HPDE6-E6E7 (cell line): Measurements from ENCODE around the gene SLC12A4.

Source experiments
- DNase-seq: peaks from one replicate; pipeline ENCODE4 v3.0.0; 2011; ENCODE audit warnings: missing footprints; ENCODE audit errors: extremely low spot score

Gene SLC12A4

GRCh38 chr16:67963292-67963661 is 5.2 kb downstream of the SLC12A4 start:
- DNase-seq, result no peak

- no peak for DNase-seq
Observed at GRCh38 chr16:67962135-67962534, 6.3 kb downstream of the SLC12A4 start.

- DNase-seq, result peak; percentile 100
Observed at GRCh38 chr16:67961551-67961957, 6.9 kb downstream of the SLC12A4 start.

GRCh38 chr16:67959536-67960329 is 8.7 kb downstream of the SLC12A4 start:
- no peak for DNase-seq

GRCh38 chr16:67957622-67958021 is 10.8 kb downstream of the SLC12A4 start:
- DNase-seq, result no peak

- no peak for DNase-seq
Observed at GRCh38 chr16:67954421-67955196, 13.8 kb downstream of the SLC12A4 start.

GRCh38 chr16:67953641-67954375 is 14.6 kb downstream of the SLC12A4 start:
- no peak for DNase-seq

- no peak for DNase-seq
Observed at GRCh38 chr16:67951485-67951884, 17.0 kb downstream of the SLC12A4 start.

- DNase-seq, result no peak
Observed at GRCh38 chr16:67950335-67950843, 18.0 kb downstream of the SLC12A4 start.

- DNase-seq, result no peak
Observed at GRCh38 chr16:67949645-67950044, 18.8 kb downstream of the SLC12A4 start.

- no peak for DNase-seq
Observed at GRCh38 chr16:67948015-67948414, 20.4 kb downstream of the SLC12A4 start.

GRCh38 chr16:67946966-67947558 is 21.4 kb downstream of the SLC12A4 start:
- no peak for DNase-seq

GRCh38 chr16:67946128-67946569 is 22.3 kb downstream of the SLC12A4 start:
- DNase-seq, result no peak

- no peak for DNase-seq
Observed at GRCh38 chr16:67945392-67945933, 23.0 kb downstream of the SLC12A4 start.

GRCh38 chr16:67944690-67945391 is 23.6 kb downstream of the SLC12A4 start:
- DNase-seq, result no peak

GRCh38 chr16:67943619-67944504 is 24.6 kb downstream of the SLC12A4 start, which contains the start of gene LCAT:
Gene LCAT (minus strand): TSS chr16:67944120. CDS start chr16:67944101, 19 bp downstream.
- DNase-seq, result no peak

GRCh38 chr16:67943256-67943618 is 25.2 kb downstream of the SLC12A4 start:
- no peak for DNase-seq

- DNase-seq, result no peak
Observed at GRCh38 chr16:67942510-67943255, 25.8 kb downstream of the SLC12A4 start.

- DNase-seq, result peak; percentile 43
Observed at GRCh38 chr16:67942200-67942509, 26.3 kb downstream of the SLC12A4 start.
